Neural progenitor cell (in vitro differentiated cells): Measurements from ENCODE around the gene PLCXD3. TPM values are rescaled to one million over a fixed set of nuclear protein-coding genes. Genes with fewer than 3 reads are reported as not detected.

Experiments
- DNase-seq: peaks from one replicate; pipeline ENCODE4 v3.0.0-alpha.2; 2016; ENCODE audit warnings: low spot score
- H2AFZ ChIP-seq: fragments of 200-600 bp; sonication (generic); replicated peaks from 2 replicates; pipeline ENCODE4 v1.6.1; 2016; ENCODE audit warnings: antibody characterized with exemption
- H3F3A ChIP-seq: fragments of 200-600 bp; sonication (generic); 2 replicates; pipeline ENCODE4 v1.6.1; 2016; ENCODE audit warnings: antibody characterized with exemption, low read depth
- H3K27ac ChIP-seq: fragments of 200-600 bp; sonication (generic); 2 replicates; pipeline ENCODE4 v1.5.1; 2016; ENCODE audit warnings: mild to moderate bottlenecking
- H3K27me3 ChIP-seq: fragments of 200-600 bp; sonication (generic); 2 replicates; pipeline ENCODE4 v1.6.1; 2016; ENCODE audit warnings: mild to moderate bottlenecking, moderate library complexity
- H3K36me3 ChIP-seq: fragments of 200-600 bp; sonication (generic); 2 replicates; pipeline ENCODE4 v1.5.1; 2016
- H3K4me1 ChIP-seq: fragments of 200-600 bp; sonication (generic); 2 replicates; pipeline ENCODE4 v1.6.1; 2016; ENCODE audit warnings: mixed run types
- H3K4me2 ChIP-seq: fragments of 200-600 bp; sonication (generic); 2 replicates; pipeline ENCODE4 v1.6.1; 2016
- H3K4me3 ChIP-seq: fragments of 200-600 bp; sonication (generic); 2 replicates; pipeline ENCODE4 v1.5.1; 2016
- H3K79me2 ChIP-seq: fragments of 200-600 bp; sonication (generic); 2 replicates; pipeline ENCODE4 v1.6.1; 2016; ENCODE audit warnings: low read depth
- H3K9ac ChIP-seq: fragments of 200-600 bp; sonication (generic); 2 replicates; pipeline ENCODE4 v1.6.1; 2016
- H3K9me3 ChIP-seq: fragments of 200-600 bp; sonication (generic); 2 replicates; pipeline ENCODE4 v1.5.1; 2016; ENCODE audit warnings: low read depth
- H4K20me1 ChIP-seq: fragments of 200-600 bp; sonication (generic); 2 replicates; pipeline ENCODE4 v1.6.1; 2016; ENCODE audit warnings: low read depth
- H3K27ac Mint-ChIP-seq: 3 replicates; pipeline ENCODE4 v1.8.0; 2021; ENCODE audit warnings: mixed read lengths
- H3K27me3 Mint-ChIP-seq: 2 replicates; pipeline ENCODE4 v1.8.0; 2022; ENCODE audit warnings: low read depth, mild to moderate bottlenecking, inconsistent platforms, moderate library complexity, mixed read lengths; ENCODE audit not compliant: insufficient read depth
- H3K36me3 Mint-ChIP-seq: 3 replicates; pipeline ENCODE4 v1.8.0; 2021; ENCODE audit warnings: mixed read lengths
- H3K4me1 Mint-ChIP-seq: 3 replicates; pipeline ENCODE4 v1.8.0; 2021; ENCODE audit warnings: mixed read lengths
- H3K4me3 Mint-ChIP-seq: 3 replicates; pipeline ENCODE4 v1.8.0; 2021; ENCODE audit warnings: mild to moderate bottlenecking, moderate library complexity, mixed read lengths
- H3K9me3 Mint-ChIP-seq: 3 replicates; pipeline ENCODE4 v1.8.0; 2020; ENCODE audit warnings: mixed read lengths
- EZH2 ChIP-seq: fragments of 200-600 bp; sonication (generic); IDR thresholded peaks from 2 replicates; pipeline ENCODE4 v1.6.1; 2017; ENCODE audit warnings: antibody characterized with exemption, mild to moderate bottlenecking, moderate library complexity
- EZH2phosphoT487 ChIP-seq: fragments of 200-600 bp; sonication (generic); IDR thresholded peaks from 2 replicates; pipeline ENCODE4 v1.6.1; 2017; ENCODE audit warnings: antibody characterized with exemption
- total RNA-seq: library from RNA; depleted of rRNA; stranded (reverse); fragments of >200 nt; gene quantifications from 2 replicates; pipeline ENCODE4 v1.2.3, GENCODE V29; 2015; ENCODE audit warnings: low replicate concordance
- TF ChIP-seq, protein P1 (sequence below): fragments of 200-600 bp; sonication (generic); IDR thresholded peaks from 2 replicates; pipeline ENCODE4 v1.5.1; 2017; ENCODE audit warnings: antibody characterized with exemption, mild to moderate bottlenecking

The PLCXD3 gene
- total RNA-seq, 1 donor from 2014 or later, result not detected

DNA sequence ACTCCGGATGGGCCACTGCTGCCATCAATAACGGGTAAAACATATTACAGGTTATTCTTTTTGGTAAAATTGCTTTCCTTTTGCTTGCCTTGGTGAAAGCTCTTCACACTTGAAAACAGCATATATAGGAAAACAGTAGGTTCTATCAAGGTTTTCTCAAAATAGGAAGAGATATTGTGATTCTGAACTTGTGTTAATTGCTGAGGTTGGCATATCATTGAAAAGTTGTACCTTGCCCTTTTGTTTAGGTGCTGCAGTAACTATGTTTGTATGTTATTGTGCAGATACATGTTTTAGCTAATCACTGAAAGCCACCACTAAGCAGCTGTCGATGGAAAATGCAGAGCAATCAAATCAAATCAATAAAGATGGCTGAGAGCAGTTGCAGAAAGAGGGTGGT lies 219.1 kb downstream of the PLCXD3 start:
- no peaks in the 10 kb centered on the region for H3K36me3 ChIP-seq
- H3K27me3 Mint-ChIP-seq, result no peaks in the 10 kb centered on the region
- no peaks in the 10 kb centered on the region for H3K9me3 ChIP-seq
- H2AFZ ChIP-seq, result no peak overlapping the region
- no peak for DNase-seq
- TF ChIP-seq EZH2, result no peak
- TF ChIP-seq, protein P1, sequence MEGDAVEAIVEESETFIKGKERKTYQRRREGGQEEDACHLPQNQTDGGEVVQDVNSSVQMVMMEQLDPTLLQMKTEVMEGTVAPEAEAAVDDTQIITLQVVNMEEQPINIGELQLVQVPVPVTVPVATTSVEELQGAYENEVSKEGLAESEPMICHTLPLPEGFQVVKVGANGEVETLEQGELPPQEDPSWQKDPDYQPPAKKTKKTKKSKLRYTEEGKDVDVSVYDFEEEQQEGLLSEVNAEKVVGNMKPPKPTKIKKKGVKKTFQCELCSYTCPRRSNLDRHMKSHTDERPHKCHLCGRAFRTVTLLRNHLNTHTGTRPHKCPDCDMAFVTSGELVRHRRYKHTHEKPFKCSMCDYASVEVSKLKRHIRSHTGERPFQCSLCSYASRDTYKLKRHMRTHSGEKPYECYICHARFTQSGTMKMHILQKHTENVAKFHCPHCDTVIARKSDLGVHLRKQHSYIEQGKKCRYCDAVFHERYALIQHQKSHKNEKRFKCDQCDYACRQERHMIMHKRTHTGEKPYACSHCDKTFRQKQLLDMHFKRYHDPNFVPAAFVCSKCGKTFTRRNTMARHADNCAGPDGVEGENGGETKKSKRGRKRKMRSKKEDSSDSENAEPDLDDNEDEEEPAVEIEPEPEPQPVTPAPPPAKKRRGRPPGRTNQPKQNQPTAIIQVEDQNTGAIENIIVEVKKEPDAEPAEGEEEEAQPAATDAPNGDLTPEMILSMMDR, result no peak
- TF ChIP-seq EZH2phosphoT487, result no peak
- no peak overlapping the region for H3K27ac ChIP-seq
- H3F3A ChIP-seq, result no peaks in the 10 kb centered on the region
- no peaks in the 10 kb centered on the region for H3K4me1 ChIP-seq
- H3K79me2 ChIP-seq, result no peaks in the 10 kb centered on the region
- H4K20me1 ChIP-seq, result no peaks in the 10 kb centered on the region
- H3K4me1 Mint-ChIP-seq, result no peaks in the 10 kb centered on the region
- no peak overlapping the region for H3K4me3 Mint-ChIP-seq
- no peak overlapping the region for H3K9ac ChIP-seq
- H3K36me3 Mint-ChIP-seq, result no peaks in the 10 kb centered on the region
- H3K4me2 ChIP-seq, result no peak overlapping the region
- H3K4me3 ChIP-seq, result no peak overlapping the region
- H3K9me3 Mint-ChIP-seq, result no peaks in the 10 kb centered on the region
- no peak overlapping the region for H3K27ac Mint-ChIP-seq
- no peaks in the 10 kb centered on the region for H3K27me3 ChIP-seq

DNA sequence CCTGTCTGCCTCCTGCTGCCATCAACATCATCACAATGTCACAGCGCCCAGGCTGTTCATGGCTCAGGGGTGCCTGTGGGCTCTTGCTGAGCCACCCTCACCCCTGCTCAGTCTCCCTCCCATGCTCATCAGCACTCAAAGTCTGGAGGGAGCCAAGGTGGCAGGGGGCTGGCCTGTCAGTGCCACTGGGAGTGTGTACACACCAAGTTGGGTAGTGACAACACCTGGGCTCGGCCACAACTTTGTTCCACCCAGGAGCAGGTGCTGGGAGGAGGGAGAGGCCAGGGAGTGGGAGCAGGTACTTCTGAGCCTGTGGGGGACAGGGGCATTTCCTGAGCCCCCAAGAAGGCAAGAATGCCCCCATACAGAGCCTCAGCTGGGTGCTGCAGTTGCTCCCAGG lies 219.6 kb downstream of the PLCXD3 start:
- Mint-ChIP-seq H3K4me3 (no peak overlapping the region), H3K9me3 (no peaks in the 10 kb centered on the region), H3K27me3 (no peaks in the 10 kb centered on the region), H3K36me3 (no peaks in the 10 kb centered on the region), H3K27ac (no peak overlapping the region), H3K4me1 (no peaks in the 10 kb centered on the region)
- Histone ChIP-seq H3K79me2 (no peaks in the 10 kb centered on the region), H3K9me3 (no peaks in the 10 kb centered on the region), H3K4me3 (no peak overlapping the region), H4K20me1 (no peaks in the 10 kb centered on the region), H3K9ac (no peak overlapping the region), H3K27ac (no peak overlapping the region), H3F3A (no peaks in the 10 kb centered on the region), H3K27me3 (no peaks in the 10 kb centered on the region), H2AFZ (no peak overlapping the region), H3K36me3 (no peaks in the 10 kb centered on the region), H3K4me1 (no peaks in the 10 kb centered on the region), H3K4me2 (no peak overlapping the region)
- TF ChIP-seq EZH2, result no peak
- TF ChIP-seq EZH2phosphoT487, result no peak
- TF ChIP-seq, protein P1, result no peak
- no peak for DNase-seq

DNA sequence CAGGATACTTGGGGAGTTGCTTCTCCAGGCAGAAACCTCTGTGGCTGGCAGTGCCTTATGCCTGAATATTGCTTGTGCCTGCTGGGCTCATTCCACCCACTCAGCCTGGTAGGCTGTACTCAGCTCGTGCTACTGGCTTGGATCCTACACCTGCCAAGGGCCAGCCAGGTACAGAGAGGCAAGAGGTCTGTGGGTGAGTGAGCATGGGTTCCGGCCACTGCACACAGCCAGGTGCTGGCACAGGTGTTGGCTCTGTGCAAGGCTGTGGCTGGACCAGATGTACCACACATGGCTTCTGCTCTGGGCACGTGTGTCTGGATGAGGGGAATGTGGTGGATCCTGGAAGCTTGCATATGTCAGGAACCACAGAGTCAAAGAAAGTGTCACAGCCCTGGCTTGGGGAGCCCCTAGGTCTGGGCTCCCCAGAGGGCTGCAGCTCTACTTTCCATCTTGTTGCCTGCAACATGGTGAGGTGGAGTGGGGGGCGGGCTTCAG lies 220.4 kb downstream of the PLCXD3 start:
- Histone ChIP-seq H2AFZ (no peak overlapping the region), H3F3A (no peaks in the 10 kb centered on the region), H3K9me3 (no peaks in the 10 kb centered on the region), H4K20me1 (no peaks in the 10 kb centered on the region), H3K36me3 (no peaks in the 10 kb centered on the region), H3K4me3 (no peak overlapping the region), H3K27me3 (no peaks in the 10 kb centered on the region), H3K79me2 (no peaks in the 10 kb centered on the region), H3K4me1 (no peaks in the 10 kb centered on the region), H3K27ac (no peak overlapping the region), H3K4me2 (no peak overlapping the region), H3K9ac (no peak overlapping the region)
- Mint-ChIP-seq H3K27me3 (no peaks in the 10 kb centered on the region), H3K9me3 (no peaks in the 10 kb centered on the region), H3K4me1 (no peaks in the 10 kb centered on the region), H3K27ac (no peak overlapping the region), H3K36me3 (no peaks in the 10 kb centered on the region), H3K4me3 (no peak overlapping the region)
- DNase-seq, result no peak
- TF ChIP-seq, protein P1, result no peak
- TF ChIP-seq EZH2phosphoT487 (no peak), EZH2 (no peak)
